ENCODE results near the gene ZBTB44.
"Not testable (repeated sequence)": the region's sequence is repeated elsewhere in the genome, so short reads cannot be mapped to it uniquely, and the experiment has no call there.

The ZBTB44 gene

DNA sequence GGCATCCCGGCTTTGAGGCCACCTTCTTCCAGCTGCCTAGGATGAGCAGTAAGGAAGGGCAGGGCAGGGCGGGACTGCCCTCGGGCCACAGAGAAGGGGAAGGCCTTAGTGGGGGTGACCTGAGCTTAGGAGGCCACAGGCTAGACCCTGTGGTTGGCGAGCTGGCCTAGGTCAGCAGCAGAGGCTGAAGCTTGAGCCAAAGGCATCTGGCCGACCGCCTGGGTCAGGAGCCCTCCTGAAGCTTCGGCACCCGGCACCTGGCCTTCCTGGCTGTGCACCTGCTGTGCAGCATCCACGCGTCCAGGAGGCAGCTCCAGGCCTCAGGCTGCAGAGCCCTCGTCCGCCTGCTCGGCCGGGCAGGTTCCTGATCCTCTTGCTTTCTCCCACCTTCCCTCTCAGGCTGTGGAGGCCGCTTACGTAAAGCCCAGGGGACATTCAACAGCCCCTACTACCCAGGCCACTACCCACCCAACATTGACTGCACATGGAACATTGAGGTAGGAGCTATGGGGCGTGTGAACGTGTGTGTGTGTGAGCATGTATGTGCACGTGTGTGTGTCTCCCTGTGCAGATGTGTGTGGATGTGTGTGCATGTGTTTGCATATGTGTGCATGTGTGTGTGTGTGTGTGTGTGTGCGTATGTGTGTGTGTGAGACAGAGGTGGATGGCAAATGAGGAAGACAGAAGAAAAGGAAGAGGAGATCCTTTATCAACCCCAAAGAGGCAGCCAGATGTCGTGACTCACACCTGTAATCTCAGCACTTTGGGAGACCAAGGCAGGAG, 120.3 kb downstream of the ZBTB44 start:
- DNase-seq, result no peak

DNA sequence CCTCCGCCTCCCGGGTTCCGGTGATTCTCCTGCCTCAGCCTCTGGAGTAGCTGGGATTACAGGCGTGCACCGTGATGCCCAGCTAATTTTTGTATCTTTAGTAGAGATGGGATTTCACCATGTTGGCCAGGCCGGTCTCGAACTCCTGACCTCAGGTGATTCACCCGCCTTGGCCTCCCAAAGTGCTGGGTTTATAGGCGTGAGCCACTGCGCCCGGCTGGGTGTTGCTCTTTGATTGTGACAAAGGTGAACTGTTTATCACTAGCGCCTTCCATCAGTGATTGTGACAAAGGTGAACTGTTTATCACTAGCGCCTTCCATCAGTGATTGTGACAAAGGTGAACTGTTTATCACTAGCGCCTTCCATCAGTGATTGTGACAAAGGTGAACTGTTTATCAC, 121.2 kb downstream of the ZBTB44 start:
- DNase-seq, result not testable (repeated sequence)

DNA sequence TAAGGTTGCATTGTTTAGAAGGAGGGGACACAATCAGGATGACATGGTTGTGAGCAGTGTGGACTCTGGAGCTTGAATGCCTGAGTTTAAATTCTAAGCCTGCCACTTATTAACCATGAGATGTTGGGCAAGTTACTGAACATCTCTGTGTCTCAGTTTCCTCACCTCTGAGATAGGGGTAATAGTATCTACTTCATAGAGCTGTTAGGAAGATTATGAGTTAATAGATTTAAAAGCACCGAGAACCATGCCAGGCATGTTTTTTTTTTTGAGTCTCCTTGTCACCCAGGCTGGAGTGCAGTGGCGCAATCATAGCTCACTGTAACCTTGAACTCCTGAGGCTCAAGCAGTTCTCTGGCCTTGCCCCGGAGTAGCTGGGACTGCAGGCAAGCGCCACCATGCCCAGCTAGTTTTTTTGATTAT, 121.9 kb downstream of the ZBTB44 start:
- DNase-seq, result no peak

DNA sequence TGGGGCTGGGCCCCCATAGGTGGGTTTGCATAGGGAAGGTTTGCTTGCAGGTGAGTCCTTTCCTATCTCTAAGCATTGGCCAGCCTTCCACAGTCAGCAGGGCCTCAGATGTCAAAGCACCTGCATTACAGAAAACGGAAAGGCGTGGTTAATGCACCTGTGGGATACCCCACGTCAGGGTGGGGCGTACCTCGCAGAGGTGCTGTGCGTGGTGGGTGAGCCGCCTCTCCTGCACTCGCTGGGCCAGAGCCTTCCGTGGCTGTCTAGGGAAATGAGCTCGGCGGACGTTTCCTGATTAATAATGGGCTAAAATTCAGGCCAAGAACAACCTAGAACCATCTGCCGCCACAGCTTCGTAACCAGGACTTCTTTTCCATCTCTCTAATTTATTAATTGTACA, 122.8 kb downstream of the ZBTB44 start:
- no peak for DNase-seq

DNA sequence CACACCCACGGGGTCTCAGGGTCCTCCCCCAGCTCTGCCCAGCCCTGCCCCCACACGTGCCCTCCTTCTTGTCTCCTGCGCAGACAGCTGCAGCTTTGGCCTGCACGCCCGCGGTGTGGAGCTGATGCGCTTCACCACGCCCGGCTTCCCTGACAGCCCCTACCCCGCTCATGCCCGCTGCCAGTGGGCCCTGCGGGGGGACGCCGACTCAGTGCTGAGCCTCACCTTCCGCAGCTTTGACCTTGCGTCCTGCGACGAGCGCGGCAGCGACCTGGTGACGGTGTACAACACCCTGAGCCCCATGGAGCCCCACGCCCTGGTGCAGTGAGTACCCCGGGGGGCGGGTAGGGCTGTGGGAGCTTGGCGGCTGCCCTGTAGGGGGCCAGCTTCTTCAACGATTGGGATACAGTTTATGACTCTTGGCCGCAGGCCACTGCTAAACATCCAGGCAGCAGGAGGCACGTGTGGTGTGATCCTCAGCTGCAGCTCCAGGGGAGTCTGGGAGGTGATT, 124.3 kb downstream of the ZBTB44 start:
- no peak for DNase-seq

DNA sequence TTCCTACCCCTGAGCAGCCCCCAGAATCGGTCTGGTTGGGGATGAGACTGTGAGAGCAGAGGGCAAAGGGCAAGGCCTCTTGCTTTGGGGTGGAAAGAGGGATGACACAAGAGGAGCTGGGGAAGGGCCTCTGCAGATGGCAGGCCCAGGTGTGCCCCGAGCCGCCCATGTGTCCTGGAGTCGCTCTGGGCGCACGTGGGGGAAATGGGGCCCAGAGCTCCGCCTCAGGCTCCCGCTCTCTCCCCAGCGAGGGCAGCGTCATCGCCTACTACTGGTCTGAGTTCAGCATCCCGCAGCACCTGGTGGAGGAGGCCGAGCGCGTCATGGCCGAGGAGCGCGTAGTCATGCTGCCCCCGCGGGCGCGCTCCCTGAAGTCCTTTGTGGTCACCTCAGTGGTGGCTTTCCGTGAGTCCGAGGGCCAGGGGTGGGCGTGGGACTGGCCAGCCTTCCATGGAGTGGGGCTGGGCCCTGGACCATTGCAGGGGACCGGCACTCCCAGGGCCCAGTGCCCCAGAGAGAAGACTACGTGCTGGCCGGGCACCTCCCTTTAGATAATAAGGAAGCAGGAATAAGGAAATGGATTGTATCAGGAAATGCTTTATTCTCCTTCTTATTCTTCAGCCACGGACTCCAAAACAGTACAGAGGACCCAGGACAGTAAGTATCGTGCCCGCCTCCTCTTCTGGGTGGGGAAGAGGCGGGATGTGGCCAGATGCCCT, 125.1 kb downstream of the ZBTB44 start:
- DNase-seq, result no peak

DNA sequence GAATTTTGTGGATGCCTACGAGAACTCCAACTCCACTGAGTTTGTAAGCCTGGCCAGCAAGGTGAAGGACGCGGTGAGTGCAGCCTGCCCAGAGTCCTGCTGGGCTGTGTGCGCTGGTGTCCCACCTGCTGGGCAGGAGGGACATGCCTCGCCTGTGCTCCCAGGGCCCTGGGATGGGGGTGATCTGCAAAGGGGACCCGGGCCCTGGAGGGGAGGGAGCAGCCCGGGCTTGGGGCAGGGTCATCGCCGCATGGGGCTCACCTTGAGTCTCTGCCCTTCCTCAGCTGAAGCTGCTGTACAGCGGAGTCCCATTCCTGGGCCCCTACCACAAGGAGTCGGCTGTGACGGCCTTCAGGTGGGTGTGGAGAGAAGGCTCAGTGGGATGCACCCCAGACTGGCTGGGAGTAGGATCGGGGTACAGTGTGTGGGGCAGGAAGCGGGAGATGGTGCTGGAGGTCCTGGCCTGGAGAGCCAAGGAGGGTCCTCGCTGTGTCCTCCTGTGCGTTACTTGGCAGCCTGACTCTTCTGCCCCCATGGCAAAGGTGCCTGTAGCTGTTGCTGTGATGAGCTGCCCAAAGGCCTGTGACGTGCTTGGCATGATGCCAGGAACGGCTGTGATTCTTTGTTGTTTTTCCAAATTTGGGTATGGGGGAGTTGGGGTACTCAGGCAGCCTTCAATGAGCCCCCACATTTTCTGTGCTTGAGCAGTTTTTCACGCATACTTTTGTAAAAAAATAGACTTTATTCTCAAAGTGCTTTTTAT, 126.0 kb downstream of the ZBTB44 start:
- DNase-seq, result no peak

DNA sequence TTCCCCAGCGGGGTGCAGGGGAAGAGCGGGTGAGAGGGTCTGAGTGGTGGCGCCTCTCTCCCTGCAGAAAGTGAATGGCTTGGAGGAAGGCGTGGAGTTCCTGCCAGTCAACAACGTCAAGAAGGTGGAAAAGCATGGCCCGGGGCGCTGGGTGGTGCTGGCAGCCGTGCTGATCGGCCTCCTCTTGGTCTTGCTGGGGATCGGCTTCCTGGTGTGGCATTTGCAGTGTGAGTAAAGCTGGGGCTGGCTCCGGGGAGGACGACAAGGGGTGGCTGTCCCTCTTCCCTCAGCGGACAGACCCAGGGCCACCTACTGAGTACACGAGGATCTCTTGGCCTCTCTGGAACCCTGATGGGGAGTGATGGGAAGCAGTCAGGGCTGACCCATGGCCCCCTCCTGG, 126.7 kb downstream of the ZBTB44 start:
- DNase-seq, result no peak

DNA sequence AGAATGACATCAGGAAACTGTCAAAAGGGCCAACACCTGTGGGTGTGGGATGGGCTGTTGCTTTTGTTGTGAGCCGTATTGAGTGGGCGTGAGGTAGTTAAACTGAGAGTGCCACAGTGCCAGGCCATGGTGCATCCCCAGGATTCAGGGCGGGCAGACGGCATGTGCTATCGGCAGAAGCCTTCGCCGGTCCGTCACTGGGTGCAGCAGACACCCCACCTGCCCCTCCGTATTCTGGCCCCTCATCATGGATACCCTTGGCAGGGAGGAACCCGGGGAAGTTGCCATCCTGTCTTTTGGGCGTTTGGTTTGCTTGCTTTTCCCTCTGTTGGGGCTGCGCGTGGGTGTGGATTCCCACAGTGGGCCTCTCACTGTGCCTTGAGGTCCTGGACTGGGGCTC, 127.6 kb downstream of the ZBTB44 start:
- DNase-seq, result no peak

DNA sequence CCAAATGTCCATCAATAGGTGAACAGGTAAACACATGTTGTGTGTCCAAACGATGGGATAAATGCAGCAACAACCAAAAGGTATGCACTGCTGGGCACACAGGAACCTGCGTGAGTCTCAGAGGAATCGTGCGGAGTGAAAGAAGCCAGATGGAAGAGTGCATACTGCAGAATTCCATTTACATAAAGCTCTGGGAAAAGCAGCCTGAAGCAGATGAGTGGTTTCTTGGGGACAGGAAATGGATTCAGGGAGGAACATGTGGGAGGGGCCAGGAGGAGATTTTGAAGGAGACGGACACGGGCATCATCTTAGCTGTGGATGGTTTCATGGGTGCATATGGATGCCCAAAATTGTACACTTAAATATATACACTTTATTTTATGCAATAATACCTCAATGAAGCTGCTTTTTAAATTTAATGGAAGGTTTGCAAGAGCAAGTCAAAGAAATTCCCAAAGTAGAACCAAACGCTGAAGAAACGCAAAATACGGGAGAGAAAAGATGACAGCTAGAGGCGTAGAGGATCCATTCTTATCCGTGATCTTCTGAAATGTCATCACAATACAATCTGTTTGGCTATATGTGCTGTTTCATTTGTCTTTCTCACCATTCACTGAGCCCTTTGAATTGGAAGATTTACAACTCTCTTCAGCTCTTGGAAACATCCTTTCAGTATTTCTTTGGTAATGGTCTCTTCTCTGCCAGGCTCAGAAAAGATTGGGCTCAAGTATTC, 130.7 kb downstream of the ZBTB44 start:
- no peak for DNase-seq

DNA sequence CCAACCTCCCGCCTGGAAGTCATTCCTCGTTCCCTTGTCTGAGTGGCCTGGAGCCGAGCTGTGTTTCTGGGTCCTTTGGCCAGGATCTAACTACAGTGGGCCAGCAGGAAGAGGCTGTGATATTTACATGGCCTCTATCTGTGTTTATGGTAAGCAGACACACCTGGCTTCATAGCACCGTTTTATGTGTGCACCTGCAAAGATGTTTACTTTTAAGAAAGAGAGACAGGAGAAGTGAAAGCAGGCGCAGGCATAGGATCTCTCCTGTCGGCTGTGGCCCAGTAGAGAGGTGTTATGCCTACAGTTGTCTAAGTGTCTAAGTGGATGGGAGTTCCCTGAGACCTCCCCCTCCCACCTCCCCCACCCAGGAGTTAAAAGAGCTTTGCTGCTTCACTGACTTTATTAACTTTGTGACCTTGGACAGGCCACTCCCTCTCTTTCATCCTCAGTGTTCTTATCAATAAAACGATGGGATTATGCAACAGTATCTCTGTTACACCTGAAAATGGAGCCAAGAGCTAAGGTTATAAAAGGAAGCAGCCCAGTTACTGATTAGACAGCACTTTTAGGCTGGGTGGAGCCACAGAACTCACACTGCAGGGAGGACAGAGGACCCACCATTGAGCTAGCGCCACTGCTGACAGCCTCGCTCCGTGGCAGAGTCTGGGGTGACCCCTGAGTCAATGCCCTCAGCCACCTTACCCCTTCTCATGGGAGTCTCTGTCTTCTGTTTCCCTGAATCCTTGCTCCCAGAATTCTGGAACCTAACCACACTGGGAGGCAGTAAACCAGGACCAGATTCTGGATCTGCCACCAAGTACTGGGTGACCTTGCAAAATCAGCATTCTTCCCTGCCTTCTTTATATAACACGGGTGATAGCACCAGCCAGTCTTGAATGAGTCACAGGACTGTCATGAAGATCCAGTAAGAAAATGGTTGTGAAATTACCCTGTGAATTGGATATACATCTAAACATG, 133.1 kb downstream of the ZBTB44 start:
- peak; percentile 48 for DNase-seq

DNA sequence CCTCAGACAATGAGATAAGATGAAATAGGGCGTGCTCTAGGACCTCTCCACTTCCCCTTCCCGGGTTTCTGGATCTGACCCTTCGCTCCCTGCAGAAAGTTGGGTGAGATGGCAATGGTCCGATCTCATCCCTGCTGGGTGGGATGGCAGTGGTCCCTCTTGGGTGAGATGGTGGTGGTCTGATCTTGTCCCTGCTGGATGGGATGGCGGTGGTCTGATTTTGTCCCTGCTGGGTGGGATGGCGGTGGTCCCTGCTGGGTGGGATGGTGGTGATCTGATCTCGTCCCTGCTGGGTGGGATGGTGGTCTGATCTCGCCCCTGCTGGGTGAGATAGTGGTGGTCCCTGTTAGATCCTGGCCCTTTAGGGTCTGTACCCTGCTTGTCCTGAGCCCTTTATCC, 133.8 kb downstream of the ZBTB44 start:
- no peak for DNase-seq

DNA sequence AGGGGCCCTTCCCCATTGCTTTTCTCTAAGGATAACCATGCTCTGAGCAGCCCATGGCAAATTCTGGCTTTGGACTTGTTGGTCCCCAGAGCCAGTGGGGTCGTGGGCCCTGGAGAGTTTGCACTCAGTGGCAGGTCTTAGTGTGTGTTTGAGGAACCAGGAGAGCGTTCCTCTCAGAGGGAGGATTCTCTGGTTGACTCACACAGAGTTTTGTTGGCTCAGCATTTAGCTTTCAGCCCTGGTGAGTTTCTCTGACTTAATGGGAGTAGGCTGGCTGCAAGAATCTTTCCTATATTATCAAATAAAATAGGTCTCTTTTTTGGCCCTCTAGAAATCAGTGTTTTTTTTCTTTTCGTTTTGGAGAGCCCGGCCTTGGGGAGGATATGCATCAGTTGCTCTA, 134.2 kb downstream of the ZBTB44 start:
- DNase-seq, result peak; percentile 46

DNA sequence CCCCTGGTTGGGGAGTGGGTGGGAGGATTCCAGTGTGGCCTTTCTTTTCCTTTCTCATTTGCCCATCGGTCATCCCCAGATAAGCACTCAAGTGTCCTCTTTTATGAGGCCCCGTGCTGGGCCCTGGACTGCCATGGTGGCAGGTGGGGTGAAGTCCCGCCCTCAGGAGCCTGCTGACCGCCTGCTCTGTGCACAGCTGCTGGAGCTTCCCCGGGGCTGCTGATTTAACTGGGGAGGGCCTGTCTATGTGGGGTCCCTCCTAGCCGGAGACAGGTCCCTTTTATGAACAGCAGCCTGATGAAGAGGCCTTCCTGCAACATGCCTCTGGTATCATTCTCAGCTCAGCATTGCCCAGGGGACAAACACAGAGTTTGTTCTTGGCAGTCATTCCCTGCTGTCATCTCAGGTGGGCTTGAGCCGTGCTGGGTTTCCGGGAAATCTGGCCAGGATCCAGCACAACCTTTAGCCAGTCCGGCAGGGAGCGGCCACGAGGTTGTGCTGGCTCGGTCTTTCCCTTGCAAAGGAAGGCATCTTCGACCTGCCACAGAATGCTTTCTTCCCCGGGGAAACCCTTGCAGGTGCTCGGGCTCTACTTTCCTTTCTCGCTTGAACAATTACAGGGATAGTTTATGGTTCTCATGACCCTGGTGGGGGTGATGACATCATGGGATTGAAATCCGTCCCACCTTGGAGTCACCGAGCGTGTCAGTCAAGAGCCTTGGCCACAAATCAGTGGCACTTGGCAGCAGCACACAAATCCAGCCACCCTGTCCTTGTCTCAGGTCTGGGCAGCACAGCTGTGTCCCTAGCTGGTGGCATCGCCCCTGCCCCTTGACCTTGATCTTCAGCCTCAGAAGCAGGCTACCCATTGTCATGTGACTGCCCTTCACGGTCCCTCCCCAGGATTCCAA, 135.1 kb downstream of the ZBTB44 start:
- DNase-seq, result no peak

DNA sequence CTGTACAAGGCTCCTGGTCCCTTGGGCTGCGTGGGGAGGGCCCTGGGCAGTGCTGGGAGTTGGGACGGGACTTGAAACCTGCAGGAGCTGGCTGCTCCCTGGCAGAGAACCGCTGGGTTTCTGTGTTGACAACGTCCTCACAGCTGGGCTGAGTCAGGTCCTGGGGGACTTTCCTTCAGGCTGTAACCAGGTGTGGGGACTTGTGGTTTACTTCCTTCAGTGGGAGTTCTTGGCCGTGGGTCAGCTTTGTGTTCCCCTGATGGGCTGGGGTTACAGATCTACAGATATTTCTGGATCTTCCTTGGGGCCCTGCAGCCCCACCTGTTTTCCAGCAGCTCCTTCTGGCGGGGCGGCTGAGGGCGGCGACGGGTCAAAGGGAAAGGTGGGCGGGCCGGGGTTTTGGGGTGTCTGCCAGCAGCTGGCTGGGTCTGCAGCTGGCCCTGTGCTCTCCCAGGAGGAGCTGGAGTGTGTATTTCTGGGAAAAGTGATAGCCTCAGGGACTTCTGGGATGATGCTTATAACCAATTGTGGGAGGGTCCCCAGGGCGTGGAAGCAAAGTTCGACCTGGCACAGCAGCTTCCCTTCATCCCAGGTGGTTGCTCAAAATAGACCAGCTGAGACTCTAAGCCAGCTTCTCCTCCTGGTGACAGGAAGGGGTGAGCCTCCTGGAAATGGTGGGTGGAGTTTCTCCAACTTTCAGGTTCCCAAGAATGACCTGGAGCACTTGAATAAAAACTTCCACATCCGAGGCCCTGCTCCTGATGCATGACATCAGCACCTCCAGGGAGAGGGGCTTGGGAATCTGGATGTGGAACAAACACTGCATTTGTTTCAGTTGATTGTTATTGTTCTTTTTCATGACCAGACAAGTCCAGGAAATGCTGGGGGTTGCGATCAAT, 136.0 kb downstream of the ZBTB44 start:
- DNase-seq, result no peak

DNA sequence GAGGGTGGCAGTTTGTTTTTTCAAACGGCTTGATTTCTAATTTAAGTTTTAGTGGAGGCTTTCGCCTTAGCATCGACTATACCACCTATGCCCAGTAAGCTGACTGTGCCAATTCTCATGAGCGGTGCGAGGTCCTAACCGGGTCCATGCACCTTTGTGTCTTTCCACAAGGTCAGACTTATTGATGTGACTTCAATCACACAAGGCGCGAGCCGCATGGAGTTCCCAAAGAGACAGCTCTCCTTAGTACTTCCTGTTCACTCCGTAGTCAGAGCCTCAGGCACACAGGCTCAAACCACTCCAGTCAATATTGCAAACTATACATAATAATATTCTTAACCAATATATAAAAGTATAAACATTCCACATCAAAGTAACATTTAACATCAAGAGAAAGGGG, 136.9 kb downstream of the ZBTB44 start:
- no peak for DNase-seq
